Pancreas (tissue), 10 donors: ENCODE results near the gene PLSCR3. TPM values are rescaled to one million over a fixed set of nuclear protein-coding genes. Genes with fewer than 3 reads are reported as not detected.

Source experiments
- ATAC-seq, 4 donors: fragments of 200-7000 bp; cut with Tn5 transposase; one replicate each; pipeline versions ENCODE4 v1.8.0 to v1.9.1; 2020; ENCODE audit warnings: mild to moderate bottlenecking in 4 of 4, moderate library complexity in 4 of 4
- DNase-seq, 6 donors: peaks; one replicate each; pipeline ENCODE4 v3.0.0-alpha.2; 2020
- FAIRE-seq: peaks from 2 replicates; lab custom pipeline; 2012; peaks lifted over from hg19 to GRCh38; lab: Jason Lieb, UNC
- H3K27ac ChIP-seq, 4 donors: fragments of 200-600 bp; sonication (generic); 1 replicate in 3 of 4; 2 replicates in 1 of 4; pipeline versions ENCODE4 v1.5.0 to v1.8.0; 2020
- H3K27me3 ChIP-seq, 4 donors: fragments of 200-600 bp; one replicate each; pipeline ENCODE4 v1.8.0; 2021
- H3K36me3 ChIP-seq, 3 donors: fragments of 200-600 bp; sonication (generic) in 1 of 3; one replicate each; pipeline versions ENCODE4 v1.5.0 to v1.8.0; 2020 to 2021
- H3K4me1 ChIP-seq, 3 donors: fragments of 200-600 bp; one replicate each; pipeline ENCODE4 v1.8.0; 2021
- H3K4me3 ChIP-seq, 4 donors: fragments of 200-600 bp; sonication (generic) in 2 of 4; one replicate each; pipeline versions ENCODE4 v1.5.0 to v1.8.0; 2020 to 2021
- H3K9me3 ChIP-seq, 4 donors: fragments of 200-600 bp; one replicate each; pipeline ENCODE4 v1.8.0; 2021
- WGBS, 2 donors: extraction: QIAGEN DNeasy Blood & Tissue Kit; methylation state at CpG; one replicate each; pipeline ENCODE4 v1.1.7; 2013; 5-methylcytosine and 5-hydroxymethylcytosine counted together
- intact Hi-C, 3 donors: fragments of 100-400 bp; cut with DNase I; formaldehyde crosslinking; loops; one replicate each; pipeline versions ENCODE4 v1.11.1 to v1.14.2; 2022
- polyA plus RNA-seq, 2 donors: library from polyadenylated mRNA; stranded (reverse); fragments of 200-250 nt; gene quantifications; one replicate each; pipeline ENCODE4 v1.2.3, GENCODE V29; 2013
- total RNA-seq, 6 donors: library from RNA; stranded (reverse); fragmentation: NEBNext Ultra II Directional in 4 of 6; extraction: Animal tissue kit (Norgen Biotek cat#: 25700) in 4 of 6; gene quantifications; one replicate each; pipeline versions ENCODE4 v1.2.1 to v1.2.4, GENCODE V29; 2021 to 2023
- TF ChIP-seq, protein P1 (sequence below), 4 donors: fragments of 200-600 bp; sonication (generic) in 3 of 4; IDR thresholded peaks; one replicate each; pipeline versions ENCODE4 v1.5.0 to v1.8.0; 2021; ENCODE audit warnings: antibody characterized with exemption in 4 of 4
- donor health status: healthy with polysubstance abuse.
- donor health status: DM: no; HTN: no; CAD: no; lungs with moderate emphysema.
- donor health status: DM: no; HTN: no; CAD: no.
- donor health status: control.
- donor health status: control.
- donor health status: Bipolar disorder and iron deficiency.
- donor health status: DM: yes; HTN: yes; CAD: no.
- donor health status: DM: no; HTN: no; CAD: no.
- donor health status: DM: no; HTN: no; CAD: no.
- donor health status: DM: yes; HTN: yes; CAD: no.

The PLSCR3 gene
- total and polyA plus RNA-seq, 8 donors, result 6.5 to 20.1 (median 9.9) TPM

DNA sequence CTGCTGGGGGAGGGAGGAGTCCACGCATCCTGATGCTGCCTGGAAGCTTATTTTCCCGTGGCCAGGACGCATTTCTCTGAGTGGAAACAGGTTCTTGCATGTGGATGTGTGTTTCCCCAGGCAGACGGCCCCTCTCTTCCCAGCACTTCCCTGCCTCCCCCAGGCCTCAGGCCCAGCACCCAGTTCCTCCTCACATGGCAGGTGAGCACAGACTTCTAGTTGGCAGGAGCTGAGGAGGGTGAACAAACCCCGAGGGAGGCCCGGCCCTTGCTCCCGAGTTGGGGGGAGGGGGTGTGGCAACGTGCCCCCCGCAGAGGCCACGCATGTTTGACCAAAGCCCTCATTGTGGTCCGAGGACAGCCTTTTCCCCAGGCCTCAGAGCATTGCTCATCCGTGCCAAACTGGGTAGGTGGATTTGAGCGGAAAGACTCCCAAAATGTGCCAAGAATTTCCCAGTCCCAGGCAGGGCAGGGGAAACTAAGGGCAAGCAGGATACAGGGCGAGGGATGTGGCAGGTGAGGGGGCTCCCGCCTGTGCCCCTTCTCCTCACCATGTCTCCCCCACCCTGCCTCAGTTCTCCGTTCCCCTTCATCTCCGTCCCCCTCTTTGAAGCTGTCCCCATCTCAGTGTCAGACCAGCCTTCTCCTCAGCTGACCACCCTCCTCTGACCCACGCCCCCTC, 24.3 kb upstream of the PLSCR3 start:
- Histone ChIP-seq H3K27me3 (no peaks in the 10 kb centered on the region), H3K4me1 (no peaks in the 10 kb centered on the region), H3K4me3 (no peak overlapping the region), H3K27ac (no peak overlapping the region), H3K9me3 (no peaks in the 10 kb centered on the region), H3K36me3 (no peaks in the 10 kb centered on the region)
- ATAC-seq, result no peak
- 57 to 62% methylated on average over 18 of the region's 18 CpGs for WGBS, 2 donors
- TF ChIP-seq, protein P1, sequence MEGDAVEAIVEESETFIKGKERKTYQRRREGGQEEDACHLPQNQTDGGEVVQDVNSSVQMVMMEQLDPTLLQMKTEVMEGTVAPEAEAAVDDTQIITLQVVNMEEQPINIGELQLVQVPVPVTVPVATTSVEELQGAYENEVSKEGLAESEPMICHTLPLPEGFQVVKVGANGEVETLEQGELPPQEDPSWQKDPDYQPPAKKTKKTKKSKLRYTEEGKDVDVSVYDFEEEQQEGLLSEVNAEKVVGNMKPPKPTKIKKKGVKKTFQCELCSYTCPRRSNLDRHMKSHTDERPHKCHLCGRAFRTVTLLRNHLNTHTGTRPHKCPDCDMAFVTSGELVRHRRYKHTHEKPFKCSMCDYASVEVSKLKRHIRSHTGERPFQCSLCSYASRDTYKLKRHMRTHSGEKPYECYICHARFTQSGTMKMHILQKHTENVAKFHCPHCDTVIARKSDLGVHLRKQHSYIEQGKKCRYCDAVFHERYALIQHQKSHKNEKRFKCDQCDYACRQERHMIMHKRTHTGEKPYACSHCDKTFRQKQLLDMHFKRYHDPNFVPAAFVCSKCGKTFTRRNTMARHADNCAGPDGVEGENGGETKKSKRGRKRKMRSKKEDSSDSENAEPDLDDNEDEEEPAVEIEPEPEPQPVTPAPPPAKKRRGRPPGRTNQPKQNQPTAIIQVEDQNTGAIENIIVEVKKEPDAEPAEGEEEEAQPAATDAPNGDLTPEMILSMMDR (IDR thresholded peaks at IDR 0.05), result no peak
- peak in 1 of 6 donors; percentile 45 for DNase-seq
- no peak for FAIRE-seq
- intact Hi-C loops, result no loop called here

DNA sequence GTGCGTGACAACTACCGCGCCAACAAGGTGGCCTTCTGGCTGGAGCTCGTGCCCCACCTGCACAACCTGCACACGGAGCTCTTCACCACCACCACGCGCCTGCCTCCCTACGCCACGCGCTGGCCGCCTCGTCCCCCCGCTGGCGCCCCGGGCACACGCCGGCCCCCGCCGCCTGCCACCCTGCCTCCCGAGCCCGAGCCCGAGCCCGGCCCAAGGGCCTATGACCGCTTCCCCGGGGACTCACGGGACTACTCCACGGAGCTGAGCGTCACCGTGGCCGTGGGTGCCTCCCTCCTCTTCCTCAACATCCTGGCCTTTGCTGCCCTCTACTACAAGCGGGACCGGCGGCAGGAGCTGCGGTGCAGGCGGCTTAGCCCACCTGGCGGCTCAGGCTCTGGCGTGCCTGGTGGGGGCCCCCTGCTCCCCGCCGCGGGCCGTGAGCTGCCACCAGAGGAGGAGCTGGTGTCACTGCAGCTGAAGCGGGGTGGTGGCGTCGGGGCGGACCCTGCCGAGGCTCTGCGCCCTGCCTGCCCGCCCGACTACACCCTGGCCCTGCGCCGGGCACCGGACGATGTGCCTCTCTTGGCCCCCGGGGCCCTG, 22.8 kb upstream of the PLSCR3 start:
- intact Hi-C loops, result no loop called here
- Histone ChIP-seq H3K27ac (no peak overlapping the region), H3K36me3 (no peaks in the 10 kb centered on the region), H3K4me3 (no peak overlapping the region), H3K4me1 (no peaks in the 10 kb centered on the region), H3K27me3 (no peaks in the 10 kb centered on the region), H3K9me3 (no peaks in the 10 kb centered on the region)
- 93 to 96% methylated on average over 45 to 54 of the region's 54 CpGs for WGBS, 2 donors
- FAIRE-seq (no peak), ATAC-seq (no peak), DNase-seq (peak in 1 of 6 donors; percentile 44)
- TF ChIP-seq, protein P1 (IDR thresholded peaks at IDR 0.05), result no peak

DNA sequence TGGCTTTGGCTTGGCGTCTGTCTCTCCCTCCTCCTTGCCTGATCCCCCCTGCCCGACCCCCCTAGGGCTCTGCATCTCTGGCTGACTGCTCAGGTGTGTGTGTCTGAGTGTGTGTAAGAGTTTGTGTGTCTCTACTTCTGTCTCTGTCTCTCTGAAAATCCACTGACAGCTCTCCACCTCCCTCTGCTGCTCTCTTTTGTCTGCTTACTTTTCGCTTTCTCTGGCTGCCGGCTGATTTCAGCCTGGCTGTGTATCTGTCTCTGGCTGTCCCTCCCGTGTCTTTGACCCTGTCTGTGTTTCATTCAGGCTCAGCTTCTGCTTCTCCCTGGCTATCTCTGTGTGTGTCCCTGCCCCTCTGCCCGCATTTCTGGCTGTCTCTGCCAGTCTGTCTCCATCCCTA, 22.0 kb upstream of the PLSCR3 start:
- 64 to 78% methylated on average over 6 of the region's 6 CpGs for WGBS, 2 donors

DNA sequence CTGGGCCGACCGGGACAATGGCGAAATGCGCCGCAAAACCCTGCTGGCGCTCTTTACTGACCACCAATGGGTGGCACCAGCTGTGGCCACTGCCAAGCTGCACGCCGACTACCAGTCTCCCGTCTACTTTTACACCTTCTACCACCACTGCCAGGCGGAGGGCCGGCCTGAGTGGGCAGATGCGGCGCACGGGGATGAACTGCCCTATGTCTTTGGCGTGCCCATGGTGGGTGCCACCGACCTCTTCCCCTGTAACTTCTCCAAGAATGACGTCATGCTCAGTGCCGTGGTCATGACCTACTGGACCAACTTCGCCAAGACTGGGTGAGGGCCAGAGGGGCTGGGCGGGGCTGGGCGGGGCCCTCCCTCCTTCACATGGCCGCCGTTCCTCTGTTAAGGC, 21.5 kb upstream of the PLSCR3 start:
- no peak for FAIRE-seq
- Histone ChIP-seq H3K27me3 (no peaks in the 10 kb centered on the region), H3K27ac (no peak overlapping the region), H3K4me3 (no peak overlapping the region), H3K4me1 (no peaks in the 10 kb centered on the region), H3K36me3 (no peaks in the 10 kb centered on the region), H3K9me3 (no peaks in the 10 kb centered on the region)
- TF ChIP-seq, protein P1 (IDR thresholded peaks at IDR 0.05), result no peak
- intact Hi-C loops, result no loop called here
- ATAC-seq, result no peak
- DNase-seq, result no peak
- 84 to 85% methylated on average over 23 of the region's 23 CpGs for WGBS, 2 donors

More for the DNA sequence above, 22.0 kb upstream of the PLSCR3 start:
- H3K36me3 ChIP-seq, result no peaks in the 10 kb centered on the region
- DNase-seq (no peak), ATAC-seq (no peak), FAIRE-seq (no peak)
- TF ChIP-seq, protein P1 (IDR thresholded peaks at IDR 0.05), result no peak
- no peaks in the 10 kb centered on the region for H3K4me1 ChIP-seq
- H3K27me3 ChIP-seq, result no peaks in the 10 kb centered on the region
- H3K9me3 ChIP-seq, result no peaks in the 10 kb centered on the region
- H3K27ac ChIP-seq, result no peak overlapping the region
- no peak overlapping the region for H3K4me3 ChIP-seq
- intact Hi-C loops, result no loop called here

DNA sequence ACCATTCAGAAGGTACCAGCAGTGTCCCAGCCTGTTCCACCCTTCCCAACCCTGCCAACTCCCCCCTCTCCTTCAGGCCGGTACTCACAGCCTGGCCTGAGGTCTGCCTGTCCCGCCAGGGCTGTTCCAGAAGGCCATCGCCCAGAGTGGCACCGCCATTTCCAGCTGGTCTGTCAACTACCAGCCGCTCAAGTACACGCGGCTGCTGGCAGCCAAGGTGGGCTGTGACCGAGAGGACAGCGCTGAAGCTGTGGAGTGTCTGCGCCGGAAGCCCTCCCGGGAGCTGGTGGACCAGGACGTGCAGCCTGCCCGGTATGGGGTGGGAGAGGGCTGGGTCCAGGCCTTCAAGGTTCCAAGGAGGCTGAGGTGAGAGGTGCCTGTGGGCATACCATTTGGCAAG, 20.5 kb upstream of the PLSCR3 start:
- no peaks in the 10 kb centered on the region for H3K36me3 ChIP-seq
- TF ChIP-seq, protein P1 (IDR thresholded peaks at IDR 0.05), result no peak
- ATAC-seq (no peak), DNase-seq (no peak), FAIRE-seq (no peak)
- H3K9me3 ChIP-seq, result no peaks in the 10 kb centered on the region
- no peak overlapping the region for H3K4me3 ChIP-seq
- intact Hi-C loops, result no loop called here
- H3K4me1 ChIP-seq, result no peaks in the 10 kb centered on the region
- no peak overlapping the region for H3K27ac ChIP-seq
- 78 to 83% methylated on average over 14 of the region's 14 CpGs for WGBS, 2 donors
- no peaks in the 10 kb centered on the region for H3K27me3 ChIP-seq
